ENCODE data around the gene EMX1. TPM values are rescaled to one million over a fixed set of nuclear protein-coding genes. Genes with fewer than 3 reads are reported as not detected.

Gene EMX1
- total RNA-seq, 1 donor from 2014 or later, result 0.54 TPM

DNA sequence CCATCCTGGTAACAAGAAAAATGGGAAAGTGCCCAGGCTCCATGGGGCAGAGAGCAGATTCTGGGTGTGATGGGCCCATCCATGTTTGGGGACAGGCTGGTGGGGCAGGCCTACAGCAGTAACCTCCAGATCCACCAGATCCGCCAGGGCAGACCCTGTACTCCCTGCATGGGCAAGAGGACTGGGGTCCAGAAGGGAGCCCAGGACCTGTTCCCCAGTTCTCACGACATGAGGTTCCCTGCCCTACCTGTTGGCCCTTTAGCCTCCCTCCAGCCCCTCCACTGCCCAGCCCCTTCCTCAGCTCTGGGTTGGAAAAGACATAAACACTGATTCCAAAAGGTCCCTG lies 38.7 kb downstream of the EMX1 start:
- Mint-ChIP-seq H3K4me1 (ENCODE audit: low read depth, unreplicated experiment) (peaks cover 9% of the 10 kb centered on the region), H3K27ac (ENCODE audit: unreplicated experiment) (no peak overlapping the region), H3K4me3 (ENCODE audit: unreplicated experiment) (no peak overlapping the region), H3K27me3 (ENCODE audit: unreplicated experiment) (peaks cover 14% of the 10 kb centered on the region), H3K36me3 (ENCODE audit: unreplicated experiment) (no peaks in the 10 kb centered on the region), H3K9me3 (ENCODE audit: unreplicated experiment) (peaks cover 13% of the 10 kb centered on the region)
- TF ChIP-seq, protein P1, sequence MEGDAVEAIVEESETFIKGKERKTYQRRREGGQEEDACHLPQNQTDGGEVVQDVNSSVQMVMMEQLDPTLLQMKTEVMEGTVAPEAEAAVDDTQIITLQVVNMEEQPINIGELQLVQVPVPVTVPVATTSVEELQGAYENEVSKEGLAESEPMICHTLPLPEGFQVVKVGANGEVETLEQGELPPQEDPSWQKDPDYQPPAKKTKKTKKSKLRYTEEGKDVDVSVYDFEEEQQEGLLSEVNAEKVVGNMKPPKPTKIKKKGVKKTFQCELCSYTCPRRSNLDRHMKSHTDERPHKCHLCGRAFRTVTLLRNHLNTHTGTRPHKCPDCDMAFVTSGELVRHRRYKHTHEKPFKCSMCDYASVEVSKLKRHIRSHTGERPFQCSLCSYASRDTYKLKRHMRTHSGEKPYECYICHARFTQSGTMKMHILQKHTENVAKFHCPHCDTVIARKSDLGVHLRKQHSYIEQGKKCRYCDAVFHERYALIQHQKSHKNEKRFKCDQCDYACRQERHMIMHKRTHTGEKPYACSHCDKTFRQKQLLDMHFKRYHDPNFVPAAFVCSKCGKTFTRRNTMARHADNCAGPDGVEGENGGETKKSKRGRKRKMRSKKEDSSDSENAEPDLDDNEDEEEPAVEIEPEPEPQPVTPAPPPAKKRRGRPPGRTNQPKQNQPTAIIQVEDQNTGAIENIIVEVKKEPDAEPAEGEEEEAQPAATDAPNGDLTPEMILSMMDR (IDR thresholded peaks at IDR 0.05; ENCODE audit: partially characterized antibody, unreplicated experiment), result no peak
- DNase-seq, result no peak

DNA sequence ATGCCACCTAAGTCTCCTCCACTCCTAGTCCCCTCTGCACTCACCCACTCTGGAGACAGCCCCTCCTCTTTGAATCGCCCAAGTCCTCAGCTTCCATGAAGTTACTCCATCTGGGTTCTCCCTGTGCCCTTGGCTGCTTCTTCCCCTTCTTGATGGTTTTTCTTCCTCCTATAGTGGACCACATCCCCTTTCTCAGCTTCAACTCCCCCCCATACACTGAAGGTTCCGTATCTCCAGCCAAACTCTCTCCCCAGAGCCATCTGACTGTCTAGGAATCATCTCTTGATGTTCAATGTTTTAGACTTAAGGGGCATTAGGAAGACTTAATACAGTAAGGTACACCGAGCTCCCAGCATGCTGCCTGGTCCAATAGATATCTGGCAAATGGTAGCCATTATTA lies 39.6 kb downstream of the EMX1 start:
- no peaks in the 10 kb centered on the region for H3K36me3 Mint-ChIP-seq (ENCODE audit: unreplicated experiment)
- peaks cover 9% of the 10 kb centered on the region for H3K4me1 Mint-ChIP-seq (ENCODE audit: low read depth, unreplicated experiment)
- H3K27ac Mint-ChIP-seq (ENCODE audit: unreplicated experiment), result no peak overlapping the region
- peaks cover 13% of the 10 kb centered on the region for H3K9me3 Mint-ChIP-seq (ENCODE audit: unreplicated experiment)
- TF ChIP-seq, protein P1 (IDR thresholded peaks at IDR 0.05; ENCODE audit: partially characterized antibody, unreplicated experiment), result no peak
- H3K27me3 Mint-ChIP-seq (ENCODE audit: unreplicated experiment), result peaks cover 14% of the 10 kb centered on the region
- no peak for DNase-seq
- no peak overlapping the region for H3K4me3 Mint-ChIP-seq (ENCODE audit: unreplicated experiment)

DNA sequence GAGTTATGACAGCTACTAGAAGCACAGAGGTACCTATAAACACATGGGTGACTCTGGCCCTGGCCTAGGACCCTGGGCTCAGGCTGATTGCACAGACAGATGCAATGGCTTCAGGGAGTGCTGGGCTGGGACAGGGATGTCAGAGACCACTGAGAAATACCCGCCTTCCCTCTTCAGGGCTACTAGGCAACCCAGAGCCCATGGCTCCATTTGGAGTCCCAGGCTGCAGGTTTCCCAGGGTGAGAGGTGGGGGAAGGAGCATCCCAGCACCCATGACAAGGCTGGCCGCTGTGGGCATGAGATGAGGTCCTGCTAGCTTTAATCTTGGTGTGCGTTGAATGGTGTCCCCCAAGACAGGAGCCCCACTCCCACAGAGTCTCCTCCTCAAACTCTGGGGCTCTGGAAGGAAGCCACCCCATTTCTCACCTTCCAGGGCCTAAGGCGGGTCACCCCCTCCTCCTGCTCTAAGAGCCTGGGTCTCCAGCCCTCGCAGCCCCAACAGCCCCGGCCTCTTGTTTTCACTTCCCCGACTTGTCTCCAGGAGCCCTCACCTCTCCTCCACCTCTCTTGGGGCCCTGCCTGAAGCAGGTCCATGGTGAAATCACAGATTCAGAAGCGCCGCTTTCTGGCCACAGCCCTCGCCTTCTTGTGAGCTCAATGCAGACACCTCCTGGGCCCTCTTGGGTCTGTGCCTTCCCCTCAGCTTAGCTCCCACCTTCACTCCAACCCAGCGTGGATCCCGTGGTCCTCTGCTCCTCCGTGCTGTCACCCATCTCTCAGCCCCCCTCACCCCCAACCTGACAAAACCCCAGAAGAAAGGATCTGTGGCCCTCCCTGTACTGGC lies 41.4 kb downstream of the EMX1 start:
- H3K4me3 Mint-ChIP-seq (ENCODE audit: unreplicated experiment), result no peak overlapping the region
- no peak for DNase-seq
- no peak overlapping the region for H3K27ac Mint-ChIP-seq (ENCODE audit: unreplicated experiment)
- H3K36me3 Mint-ChIP-seq (ENCODE audit: unreplicated experiment), result no peaks in the 10 kb centered on the region
- H3K27me3 Mint-ChIP-seq (ENCODE audit: unreplicated experiment), result peaks cover 14% of the 10 kb centered on the region
- TF ChIP-seq, protein P1 (IDR thresholded peaks at IDR 0.05; ENCODE audit: partially characterized antibody, unreplicated experiment), result no peak
- peaks cover 9% of the 10 kb centered on the region for H3K4me1 Mint-ChIP-seq (ENCODE audit: low read depth, unreplicated experiment)
- peaks cover 9% of the 10 kb centered on the region for H3K9me3 Mint-ChIP-seq (ENCODE audit: unreplicated experiment)

DNA sequence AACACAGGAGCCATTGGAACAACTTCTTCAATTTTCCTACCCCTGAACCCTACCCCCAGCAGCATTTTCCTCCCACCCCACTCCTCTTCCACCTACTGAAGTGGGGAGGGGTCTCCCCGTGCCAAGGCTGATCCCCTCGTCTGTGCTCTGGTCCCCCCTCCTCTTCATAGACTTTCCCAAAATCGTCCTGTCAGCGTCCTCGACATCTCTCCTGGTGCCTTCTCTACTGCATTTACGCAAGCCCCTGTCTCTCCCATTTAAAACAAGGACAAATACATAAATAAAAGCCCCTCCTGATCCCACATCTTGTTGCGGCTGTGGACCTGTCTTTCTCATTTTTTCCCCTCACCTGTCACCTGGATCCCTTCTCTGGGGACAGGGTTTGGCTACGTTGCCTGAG lies 42.2 kb downstream of the EMX1 start:
- TF ChIP-seq, protein P1 (IDR thresholded peaks at IDR 0.05; ENCODE audit: partially characterized antibody, unreplicated experiment), result no peak
- Mint-ChIP-seq H3K36me3 (ENCODE audit: unreplicated experiment) (no peaks in the 10 kb centered on the region), H3K27ac (ENCODE audit: unreplicated experiment) (no peak overlapping the region), H3K4me3 (ENCODE audit: unreplicated experiment) (no peak overlapping the region), H3K4me1 (ENCODE audit: low read depth, unreplicated experiment) (peaks cover 9% of the 10 kb centered on the region), H3K9me3 (ENCODE audit: unreplicated experiment) (peaks cover 9% of the 10 kb centered on the region), H3K27me3 (ENCODE audit: unreplicated experiment) (peaks cover 14% of the 10 kb centered on the region)
- DNase-seq, result no peak
